K562 (cell line): ENCODE results near the gene OR2C1. TPM values are rescaled to one million over a fixed set of nuclear protein-coding genes. Genes with fewer than 3 reads are reported as not detected.

Experiments used
- CUX1 ChIP-seq: fragments of 200-800 bp; sonication (Bioruptor generic); IDR thresholded peaks from 2 replicates; pipeline ENCODE4 v1.6.1; 2016; ENCODE audit warnings: missing genetic modification characterization, missing compliant biosample characterization
- GTF2F1 ChIP-seq: IDR thresholded peaks from 2 replicates; pipeline ENCODE4 v1.6.1; 2011; ENCODE audit warnings: low read depth, low read length, improper control_type of control experiment
- MBD1 ChIP-seq: fragments of 250-450 bp; sonication (Bioruptor Pico); IDR thresholded peaks from 2 replicates; pipeline ENCODE4 v1.8.0; 2022; ENCODE audit warnings: inconsistent platforms
- SRF ChIP-seq, 2 experiments: fragments of 250-450, 450-650 bp in 1 of 2; sonication (Bioruptor Pico) in 1 of 2; sonication (generic) in 1 of 2; formaldehyde crosslinking; IDR thresholded peaks; 2 replicates each; pipeline versions ENCODE4 v1.5.0 to v1.5.1; 2020 to 2022; ENCODE audit warnings: mild to moderate bottlenecking in 1 of 2, missing genetic modification reagents in 1 of 2
- TRIM28 ChIP-seq: fragments of 450-650 bp; IDR thresholded peaks from 2 replicates; pipeline ENCODE4 v1.6.1; 2017
- ZNF318 ChIP-seq, 2 experiments: fragments of 450-650 bp; IDR thresholded peaks; 2 replicates each; pipeline ENCODE4 v1.6.1; 2016; ENCODE audit warnings: mild to moderate bottlenecking in 2 of 2, borderline replicate concordance in 1 of 2, low read depth in 1 of 2, moderate library complexity in 1 of 2
- polyA plus RNA-seq, 8 experiments: library from polyadenylated mRNA; depleted of rRNA in 4 of 8; stranded (reverse) in 5 of 8; unstranded in 3 of 8; fragments of >200 nt; fragmentation: Nextera tagmentation in 2 of 8; fragmentation: Illumina TruSeq in 1 of 8; extraction: Ambion mirVana in 2 of 8; extraction: Trizol in 1 of 8; gene quantifications; 2 replicates each; pipeline versions ENCODE4 v1.2.1 to v1.2.3, GENCODE V29; 2011 to 2014; ENCODE audit warnings: inconsistent platforms in 1 of 8, missing spikeins in 1 of 8
- total RNA-seq, 7 experiments: library from RNA; depleted of rRNA in 6 of 7; stranded (reverse); fragments of >200 nt in 6 of 7; fragmentation: Illumina TruSeq in 2 of 7; extraction: Trizol in 2 of 7; gene quantifications; 2 replicates each; pipeline versions ENCODE4 v1.2.1 to v1.2.3, GENCODE V29; 2011 to 2021; ENCODE audit warnings: low replicate concordance in 1 of 7

The OR2C1 gene
- total and polyA plus RNA-seq, 9 of the 15 experiments (the other 6 are each of a cell fraction or from before 2014, with no cell fraction given) = not detected

GRCh38 chr16:3400779-3401688 is 45.3 kb downstream of the OR2C1 start, which contains the start of the genes ZNF174 and ZSCAN32 (continued):
- no peak for TF ChIP-seq CUX1 (CRISPR knock-in tag)
- TF ChIP-seq SRF (CRISPR knock-in tag; IDR thresholded peaks at IDR 0.05) = peak in 1 of 2 experiments; percentile 75; a peak in 1 of 4 replicates
- no peak for TF ChIP-seq ZNF318 (IDR thresholded peaks at IDR 0.05; ENCODE audit: borderline replicate concordance in 1 of 2, low read depth in 1 of 2)
- no peak for TF ChIP-seq MBD1 (CRISPR knock-in tag)
- TF ChIP-seq TRIM28 = no peak
- TF ChIP-seq GTF2F1 = no peak
